Vagina (tissue), 2 donors: ENCODE results near the gene MEF2D. TPM values are rescaled to one million over a fixed set of nuclear protein-coding genes. Genes with fewer than 3 reads are reported as not detected.
A peak's percentile ranks its signal among the peaks of the same experiment; 100 is the strongest.

Experiments
- DNase-seq, 2 donors: peaks; one replicate each; pipeline ENCODE4 v3.0.0-alpha.2; 2017; ENCODE audit errors: extremely low spot score in 2 of 2
- H3K27ac ChIP-seq: fragments of 200-600 bp; sonication (generic); one replicate; pipeline ENCODE4 v1.5.1; 2019
- H3K27me3 ChIP-seq: fragments of 200-600 bp; sonication (generic); one replicate; pipeline ENCODE4 v1.5.1; 2019
- H3K36me3 ChIP-seq, 2 donors: fragments of 200-600 bp; sonication (generic); one replicate each; pipeline ENCODE4 v1.5.1; 2017 to 2019
- H3K4me1 ChIP-seq: fragments of 200-600 bp; sonication (generic); one replicate; pipeline ENCODE4 v1.5.1; 2019
- H3K4me3 ChIP-seq, 2 donors: fragments of 200-600 bp; sonication (generic); 1 replicate in 1 of 2; 2 replicates in 1 of 2; pipeline ENCODE4 v1.5.1; 2016 to 2019
- H3K9me3 ChIP-seq: fragments of 200-600 bp; sonication (generic); one replicate; pipeline ENCODE4 v1.5.1; 2019
- POLR2A ChIP-seq, 2 donors: fragments of 450-650 bp; IDR thresholded peaks; one replicate each; pipeline ENCODE4 v1.6.1; 2017; ENCODE audit warnings: antibody characterized with exemption in 2 of 2, mild to moderate bottlenecking in 2 of 2, moderate library complexity in 2 of 2
- POLR2AphosphoS5 ChIP-seq, 2 donors: sonication (generic); formaldehyde crosslinking; IDR thresholded peaks; one replicate each; pipeline ENCODE4 v1.9.0; 2017; ENCODE audit warnings: antibody characterized with exemption in 2 of 2, mild to moderate bottlenecking in 2 of 2, low read depth in 1 of 2; ENCODE audit not compliant: insufficient read depth in 1 of 2
- intact Hi-C: fragments of 100-400 bp; cut with DNase I; formaldehyde crosslinking; loops from one replicate; pipeline ENCODE4 v1.15.1; 2023
- total RNA-seq: library from RNA; depleted of rRNA; stranded (reverse); fragments of >200 nt; gene quantifications from one replicate; pipeline ENCODE4 v1.2.3, GENCODE V29; 2016
- TF ChIP-seq, protein P1 (sequence below), 3 experiments: fragments of 450-650 bp in 2 of 3; fragments of 200-600 bp in 1 of 3; sonication (generic) in 1 of 3; IDR thresholded peaks; one replicate each; pipeline ENCODE4 v1.5.1; 2017 to 2019; ENCODE audit warnings: antibody characterized with exemption in 3 of 3, mild to moderate bottlenecking in 2 of 3, moderate library complexity in 2 of 3

The MEF2D gene
- total RNA-seq, 1 donor from 2014 or later, result 33.9 TPM

DNA sequence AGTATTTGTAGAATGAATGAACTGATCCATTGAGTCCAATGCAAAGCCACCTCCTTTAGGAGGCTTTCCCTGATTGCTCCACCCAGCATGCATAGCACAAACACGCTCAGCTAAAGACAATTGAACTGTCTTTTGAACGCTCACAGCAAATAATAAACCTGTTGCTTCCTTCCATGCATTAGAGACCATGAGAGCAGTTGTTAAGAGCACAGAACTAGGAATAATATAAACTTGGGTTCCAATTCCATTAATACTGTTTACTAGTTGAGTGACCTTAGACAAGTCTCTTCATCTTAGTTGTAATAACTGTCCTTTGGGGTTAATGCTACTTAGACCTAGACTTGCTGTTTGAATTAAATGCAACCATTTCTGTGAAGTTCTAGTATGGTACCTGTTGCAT is 5.9 kb upstream of the MEF2D start:
- intact Hi-C loops, result no loop called here
- Histone ChIP-seq H3K4me3 (no peak overlapping the region), H3K36me3 (no peaks in the 10 kb centered on the region), H3K27me3 (no peaks in the 10 kb centered on the region), H3K9me3 (no peaks in the 10 kb centered on the region), H3K4me1 (peaks cover 77% of the 10 kb centered on the region), H3K27ac (peak overlapping the region; percentile 99)
- TF ChIP-seq POLR2A (IDR thresholded peaks at IDR 0.05) (no peak), POLR2AphosphoS5 (IDR thresholded peaks at IDR 0.05; ENCODE audit: insufficient read depth in 1 of 2, low read depth in 1 of 2) (no peak)
- TF ChIP-seq, protein P1, sequence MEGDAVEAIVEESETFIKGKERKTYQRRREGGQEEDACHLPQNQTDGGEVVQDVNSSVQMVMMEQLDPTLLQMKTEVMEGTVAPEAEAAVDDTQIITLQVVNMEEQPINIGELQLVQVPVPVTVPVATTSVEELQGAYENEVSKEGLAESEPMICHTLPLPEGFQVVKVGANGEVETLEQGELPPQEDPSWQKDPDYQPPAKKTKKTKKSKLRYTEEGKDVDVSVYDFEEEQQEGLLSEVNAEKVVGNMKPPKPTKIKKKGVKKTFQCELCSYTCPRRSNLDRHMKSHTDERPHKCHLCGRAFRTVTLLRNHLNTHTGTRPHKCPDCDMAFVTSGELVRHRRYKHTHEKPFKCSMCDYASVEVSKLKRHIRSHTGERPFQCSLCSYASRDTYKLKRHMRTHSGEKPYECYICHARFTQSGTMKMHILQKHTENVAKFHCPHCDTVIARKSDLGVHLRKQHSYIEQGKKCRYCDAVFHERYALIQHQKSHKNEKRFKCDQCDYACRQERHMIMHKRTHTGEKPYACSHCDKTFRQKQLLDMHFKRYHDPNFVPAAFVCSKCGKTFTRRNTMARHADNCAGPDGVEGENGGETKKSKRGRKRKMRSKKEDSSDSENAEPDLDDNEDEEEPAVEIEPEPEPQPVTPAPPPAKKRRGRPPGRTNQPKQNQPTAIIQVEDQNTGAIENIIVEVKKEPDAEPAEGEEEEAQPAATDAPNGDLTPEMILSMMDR (IDR thresholded peaks at IDR 0.05), result no peak
- no peak for DNase-seq

DNA sequence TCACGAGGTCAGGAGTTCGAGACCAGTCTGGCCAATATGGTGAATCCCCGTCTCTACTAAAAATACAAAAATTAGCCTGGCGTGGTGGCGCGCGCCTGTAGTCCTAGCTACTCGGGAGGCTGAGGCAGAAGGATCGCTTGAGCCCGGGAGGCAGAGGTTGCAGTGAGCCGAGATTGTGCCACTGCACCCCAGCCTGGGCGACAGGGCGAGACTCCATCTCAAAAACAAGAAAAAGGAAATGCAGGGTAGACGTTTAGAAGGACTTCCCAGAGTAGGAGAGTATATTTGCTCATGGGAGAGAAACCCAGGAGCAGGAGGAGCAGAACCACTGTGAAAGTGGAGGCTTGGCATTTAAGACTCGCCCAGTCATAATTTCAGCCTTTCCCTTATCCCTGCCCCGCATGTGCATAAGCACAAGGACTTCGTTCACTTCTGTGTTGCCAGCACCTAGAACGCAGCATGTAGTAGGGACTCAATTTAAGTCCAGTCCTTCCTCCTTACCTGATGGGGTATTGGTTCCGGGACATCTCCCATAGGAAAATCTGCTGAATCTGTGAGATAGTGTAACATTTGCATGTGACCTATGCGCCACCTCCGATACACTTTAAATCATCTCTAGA is 5.2 kb upstream of the MEF2D start:
- TF ChIP-seq POLR2A (IDR thresholded peaks at IDR 0.05) (no peak), POLR2AphosphoS5 (IDR thresholded peaks at IDR 0.05; ENCODE audit: insufficient read depth in 1 of 2, low read depth in 1 of 2) (no peak)
- TF ChIP-seq, protein P1 (IDR thresholded peaks at IDR 0.05), result no peak
- Histone ChIP-seq H3K9me3 (no peaks in the 10 kb centered on the region), H3K4me3 (peak overlapping the region; percentile 30 to 41), H3K36me3 (no peaks in the 10 kb centered on the region), H3K27ac (peak overlapping the region; percentile 99), H3K27me3 (no peaks in the 10 kb centered on the region), H3K4me1 (peaks cover 74% of the 10 kb centered on the region)
- DNase-seq, result no peak
- intact Hi-C loops, result no loop called here

DNA sequence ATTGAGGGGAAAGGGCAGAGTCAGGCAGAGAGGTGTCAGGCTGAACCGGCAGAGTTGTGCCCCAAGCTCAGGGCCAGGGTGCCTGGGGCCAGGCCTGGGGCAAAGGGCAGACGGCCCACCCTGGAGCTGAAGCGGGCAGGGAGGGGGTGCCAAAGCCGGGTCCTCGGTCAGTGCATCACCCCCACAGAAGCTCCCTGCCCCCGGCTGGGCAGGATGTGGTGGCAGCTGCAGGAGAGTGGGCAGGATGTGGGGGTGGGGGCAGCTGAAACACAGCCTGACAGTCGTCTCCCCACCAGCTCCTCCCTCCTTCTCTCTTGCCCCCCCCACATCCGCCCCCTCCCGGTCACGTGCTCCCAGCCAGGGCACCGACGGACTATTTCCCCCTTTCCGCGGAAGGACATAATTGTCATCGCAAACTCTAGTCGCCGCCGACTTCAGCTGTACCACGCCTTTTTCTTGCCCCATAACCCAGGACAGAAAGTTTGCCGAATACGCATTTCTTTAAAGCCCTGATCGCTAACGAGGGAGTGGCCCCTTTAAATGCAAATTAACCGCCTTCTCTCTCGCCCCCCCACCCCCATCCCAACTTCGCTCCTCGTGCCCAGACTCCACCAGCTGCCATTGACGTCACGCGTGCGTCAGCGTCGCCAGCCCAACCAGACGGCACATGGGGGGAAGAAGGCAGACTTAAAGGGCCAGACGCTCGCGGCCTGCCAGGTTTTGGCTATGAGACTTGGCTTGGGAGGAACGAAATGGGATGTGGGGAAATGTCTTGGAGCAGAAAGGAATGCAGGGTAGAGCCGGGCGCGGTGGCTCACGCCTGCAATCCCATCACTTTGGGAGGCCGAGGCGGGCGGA is 4.5 kb upstream of the MEF2D start:
- Histone ChIP-seq H3K36me3 (no peaks in the 10 kb centered on the region), H3K27ac (peak overlapping the region; percentile 99), H3K4me1 (peaks cover 67% of the 10 kb centered on the region), H3K4me3 (peak overlapping the region; percentile 30 to 41), H3K9me3 (no peaks in the 10 kb centered on the region), H3K27me3 (no peaks in the 10 kb centered on the region)
- TF ChIP-seq POLR2AphosphoS5 (IDR thresholded peaks at IDR 0.05; ENCODE audit: insufficient read depth in 1 of 2, low read depth in 1 of 2) (peak; percentile 92 to 96), POLR2A (IDR thresholded peaks at IDR 0.05) (peak; percentile 36 to 60)
- TF ChIP-seq, protein P1 (IDR thresholded peaks at IDR 0.05), result no peak
- intact Hi-C loops, result no loop called here
- DNase-seq, result peak in 1 of 2 donors; percentile 100

DNA sequence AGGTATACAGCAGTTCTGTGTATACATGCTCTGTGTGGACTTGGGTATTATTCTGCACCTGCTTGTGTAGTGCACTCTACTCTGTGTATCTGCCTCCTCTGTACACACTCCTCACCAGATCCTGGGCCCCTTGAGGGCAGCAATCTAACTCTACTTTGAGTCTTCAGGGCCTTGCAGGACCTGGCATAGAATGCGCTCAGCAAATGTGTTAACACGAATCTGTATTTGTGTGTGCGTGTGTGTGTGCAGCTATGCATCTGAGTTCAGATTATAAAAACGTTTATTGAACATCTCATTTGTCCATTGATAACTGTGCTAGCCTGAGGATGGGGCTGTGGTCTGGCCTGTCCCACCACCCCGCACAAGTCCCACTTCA is 3.9 kb upstream of the MEF2D start:
- Histone ChIP-seq H3K27me3 (no peaks in the 10 kb centered on the region), H3K36me3 (no peaks in the 10 kb centered on the region), H3K27ac (peak overlapping the region; percentile 99), H3K4me3 (peak overlapping the region; percentile 30 to 41), H3K9me3 (no peaks in the 10 kb centered on the region), H3K4me1 (peaks cover 60% of the 10 kb centered on the region)
- intact Hi-C loops, result no loop called here
- DNase-seq, result no peak
- TF ChIP-seq POLR2AphosphoS5 (IDR thresholded peaks at IDR 0.05; ENCODE audit: insufficient read depth in 1 of 2, low read depth in 1 of 2) (no peak), POLR2A (IDR thresholded peaks at IDR 0.05) (no peak)
- TF ChIP-seq, protein P1 (IDR thresholded peaks at IDR 0.05), result no peak
